Endothelial cell of umbilical vein (primary cell): Measurements from ENCODE around the gene PTPRE. TPM values are rescaled to one million over a fixed set of nuclear protein-coding genes. Genes with fewer than 3 reads are reported as not detected.

Source experiments
- BruUV-seq: library from RNA; stranded (reverse); fragments of 400-500 nt; replicated peaks from 2 replicates; lab custom pipeline; 2021; lab: Mats Ljungman, UMichigan
- CTCF ChIA-PET: fragments of 300-600, 350-600 bp; sonication (Branson Sonifier 250); formaldehyde crosslinking; loops from one replicate; lab custom pipeline; 2021; ENCODE audit warnings: antibody characterized with exemption, inconsistent platforms; lab: Charles Lee
- POLR2A ChIA-PET: fragments of 300-600, 350-600 bp; sonication (Branson Sonifier 250); formaldehyde crosslinking; loops from one replicate; lab custom pipeline; 2021; ENCODE audit warnings: antibody characterized with exemption, inconsistent platforms; lab: Charles Lee
- DNase-seq: peaks from one replicate; pipeline ENCODE4 v3.0.0-alpha.2; 2011; ENCODE audit warnings: low read depth, low spot score
- FAIRE-seq: peaks from 2 replicates; lab custom pipeline; 2011; peaks lifted over from hg19 to GRCh38; lab: Jason Lieb, UNC
- H2AFZ ChIP-seq: 2 replicates; pipeline ENCODE4 v1.6.0; 2012; ENCODE audit warnings: low read depth, low read length, control low read depth, inconsistent platforms
- H3K27ac ChIP-seq: 2 replicates; pipeline ENCODE4 v1.5.1; 2011; ENCODE audit warnings: low read depth, mild to moderate bottlenecking, control low read depth, low read length, moderate library complexity; ENCODE audit not compliant: insufficient read depth
- H3K27me3 ChIP-seq, 2 experiments: 2 replicates each; pipeline versions ENCODE4 v1.6.0 to v1.6.1; 2011; ENCODE audit warnings: low read length in 2 of 2, mixed read lengths in 1 of 2; ENCODE audit not compliant: control insufficient read depth in 2 of 2, insufficient read depth in 2 of 2
- H3K36me3 ChIP-seq, 2 experiments: 2 replicates in 1 of 2; 3 replicates in 1 of 2; pipeline ENCODE4 v1.5.1; 2011; ENCODE audit warnings: low read length in 2 of 2, mild to moderate bottlenecking in 1 of 2, moderate library complexity in 1 of 2; ENCODE audit not compliant: control insufficient read depth in 2 of 2, insufficient read depth in 2 of 2; ENCODE audit errors: extremely low read depth in 1 of 2
- H3K4me1 ChIP-seq: 3 replicates; pipeline ENCODE4 v1.5.1; 2011; ENCODE audit warnings: mild to moderate bottlenecking, low read length; ENCODE audit not compliant: control insufficient read depth, insufficient read depth; ENCODE audit errors: extremely low read depth
- H3K4me2 ChIP-seq: 2 replicates; pipeline ENCODE4 v1.6.1; 2011; ENCODE audit warnings: low read length, control low read depth, mixed read lengths; ENCODE audit not compliant: insufficient read depth
- H3K4me3 ChIP-seq, 3 experiments: fragments of 200-600 bp in 1 of 3; sonication (generic), shearing (Covaris generic) in 1 of 3; replicated peaks in 1 of 3; 2 replicates each; pipeline ENCODE4 v1.5.1; 2011 to 2016; ENCODE audit warnings: control low read depth in 3 of 3, low read length in 3 of 3, mild to moderate bottlenecking in 2 of 3, inconsistent platforms in 1 of 3, low read depth in 1 of 3, moderate library complexity in 1 of 3; ENCODE audit not compliant: insufficient read depth in 1 of 3
- H3K79me2 ChIP-seq: 2 replicates; pipeline ENCODE4 v1.6.0; 2012; ENCODE audit warnings: low read length, inconsistent platforms; ENCODE audit not compliant: control insufficient read depth, insufficient read depth
- H3K9ac ChIP-seq: replicated peaks from 2 replicates; pipeline ENCODE3; 2011; ENCODE audit warnings: low read length, control low read depth; ENCODE audit not compliant: insufficient read depth; ENCODE audit errors: extremely low read depth
- H3K9me1 ChIP-seq: replicated peaks from 3 replicates; pipeline ENCODE4 v1.6.0; 2011; ENCODE audit warnings: mild to moderate bottlenecking, low read length; ENCODE audit not compliant: control insufficient read depth, insufficient read depth; ENCODE audit errors: extremely low read depth
- H3K9me3 ChIP-seq: replicated peaks from 2 replicates; pipeline ENCODE4 v1.5.1; 2012; ENCODE audit warnings: low read length, inconsistent platforms; ENCODE audit not compliant: control insufficient read depth, insufficient read depth
- H4K20me1 ChIP-seq: replicated peaks from 2 replicates; pipeline ENCODE3; 2011; ENCODE audit warnings: mild to moderate bottlenecking, low read length; ENCODE audit not compliant: control insufficient read depth, insufficient read depth; ENCODE audit errors: extremely low read depth
- EZH2 ChIP-seq: IDR thresholded peaks from 2 replicates; pipeline ENCODE4 v1.6.1; 2012; ENCODE audit warnings: borderline replicate concordance, low read depth, mild to moderate bottlenecking, moderate library complexity, low read length, inconsistent platforms; ENCODE audit not compliant: severe bottlenecking
- FOS ChIP-seq: IDR thresholded peaks from 2 replicates; pipeline ENCODE4 v1.6.1; 2011; ENCODE audit warnings: mild to moderate bottlenecking, low read length, moderate library complexity, borderline replicate concordance; ENCODE audit not compliant: insufficient read depth
- GATA2 ChIP-seq: IDR thresholded peaks from 2 replicates; pipeline ENCODE4 v1.7.0; 2011; ENCODE audit warnings: low read depth, mild to moderate bottlenecking, moderate library complexity, mixed read lengths, low read length; ENCODE audit not compliant: insufficient read length, insufficient read depth
- JUN ChIP-seq: IDR thresholded peaks from 2 replicates; pipeline ENCODE4 v1.6.1; 2011; ENCODE audit warnings: borderline replicate concordance, low read depth; ENCODE audit not compliant: insufficient read length, insufficient read depth
- MYC ChIP-seq: IDR thresholded peaks from one replicate; pipeline ENCODE4 v1.6.1; 2011; ENCODE audit warnings: mild to moderate bottlenecking, low read depth, low read length
- POLR2A ChIP-seq: IDR thresholded peaks from 2 replicates; pipeline ENCODE4 v1.6.1; 2012; ENCODE audit warnings: low read depth, mild to moderate bottlenecking, control low read depth, low read length
- POLR2AphosphoS5 ChIP-seq: IDR thresholded peaks from 2 replicates; pipeline ENCODE4 v1.6.1; 2012; ENCODE audit warnings: low read depth, mild to moderate bottlenecking, control low read depth, low read length, moderate library complexity; ENCODE audit not compliant: insufficient read depth
- dilution Hi-C: fragments of 300-500 bp; cut with MboI; formaldehyde crosslinking; loops from one replicate; pipeline ENCODE4 v1.15.0; 2019; ENCODE audit warnings: low sequenced_read_pairs; ENCODE audit not compliant: extremely low pct_ligation_motif_present
- intact Hi-C: fragments of 100-400 bp; cut with micrococcal nuclease; formaldehyde crosslinking; loops from one replicate; pipeline ENCODE4 v1.10.0; 2022
- polyA plus RNA-seq, 4 experiments: library from polyadenylated mRNA; depleted of rRNA in 3 of 4; stranded (reverse) in 3 of 4; unstranded in 1 of 4; fragments of >200 nt; gene quantifications; 2 replicates each; pipeline versions ENCODE4 v1.2.1 to v1.2.3, GENCODE V29; 2011 to 2012; ENCODE audit warnings: missing spikeins in 1 of 4
- total RNA-seq: library from RNA; stranded (reverse); gene quantifications from 2 replicates; pipeline ENCODE4 v1.2.3, GENCODE V29; 2021
- TF ChIP-seq, protein P1 (sequence below): IDR thresholded peaks from 2 replicates; pipeline ENCODE4 v1.6.1; 2011; ENCODE audit not compliant: insufficient read depth, insufficient read length
- TF ChIP-seq, protein P2 (sequence below), 2 donors: IDR thresholded peaks; 1 replicate in 1 of 2; 2 replicates in 1 of 2; pipeline ENCODE4 v1.5.1; 2011; ENCODE audit warnings: low read length in 2 of 2, mild to moderate bottlenecking in 2 of 2, moderate library complexity in 2 of 2, control low read depth in 1 of 2, inconsistent platforms in 1 of 2, low read depth in 1 of 2; ENCODE audit not compliant: insufficient read depth in 1 of 2; ENCODE audit errors: extremely low read depth in 1 of 2

The PTPRE gene
- total and polyA plus RNA-seq, 2 donors (not counting 3 experiments of a cell fraction or from before 2014, with no cell fraction given): 37.3 to 116 TPM

DNA sequence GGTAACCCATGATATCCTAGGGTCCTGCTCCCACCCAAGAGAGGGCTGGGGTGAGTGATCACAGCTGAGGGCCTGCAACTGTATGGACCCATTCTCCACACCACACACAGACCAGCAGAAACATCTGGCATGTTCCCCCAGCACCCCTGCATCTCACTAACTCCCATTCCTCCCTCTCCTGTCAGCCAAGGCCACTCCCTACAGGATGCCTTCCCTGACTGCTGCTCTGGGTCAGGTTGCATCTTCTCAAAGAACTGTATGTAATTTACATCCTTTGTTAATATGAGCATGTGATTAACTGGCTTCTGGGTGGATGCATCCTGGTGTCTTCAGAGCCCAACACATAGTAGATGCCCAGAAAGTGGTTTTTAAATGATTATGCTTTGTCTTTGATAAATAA is 56.2 kb downstream of the PTPRE start:
- no peak overlapping the region for H2AFZ ChIP-seq
- no peak overlapping the region for H3K9ac ChIP-seq
- ChIA-PET CTCF (no interaction called here), POLR2A (no interaction called here)
- H3K27me3 ChIP-seq: no peaks in the 10 kb centered on the region
- H3K79me2 ChIP-seq: no peaks in the 10 kb centered on the region
- FAIRE-seq: no peak
- H3K36me3 ChIP-seq: peaks cover 0 to 4% of the 10 kb centered on the region in 2 experiments
- H3K4me2 ChIP-seq: no peak overlapping the region
- peaks cover 11% of the 10 kb centered on the region for H3K4me1 ChIP-seq
- BruUV-seq: no TSS peak
- TF ChIP-seq POLR2A (no peak), FOS (no peak), MYC (no peak), GATA2 (no peak), POLR2AphosphoS5 (no peak), JUN (no peak), EZH2 (no peak)
- TF ChIP-seq, protein P1, sequence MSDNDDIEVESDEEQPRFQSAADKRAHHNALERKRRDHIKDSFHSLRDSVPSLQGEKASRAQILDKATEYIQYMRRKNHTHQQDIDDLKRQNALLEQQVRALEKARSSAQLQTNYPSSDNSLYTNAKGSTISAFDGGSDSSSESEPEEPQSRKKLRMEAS: no peak
- TF ChIP-seq, protein P2, sequence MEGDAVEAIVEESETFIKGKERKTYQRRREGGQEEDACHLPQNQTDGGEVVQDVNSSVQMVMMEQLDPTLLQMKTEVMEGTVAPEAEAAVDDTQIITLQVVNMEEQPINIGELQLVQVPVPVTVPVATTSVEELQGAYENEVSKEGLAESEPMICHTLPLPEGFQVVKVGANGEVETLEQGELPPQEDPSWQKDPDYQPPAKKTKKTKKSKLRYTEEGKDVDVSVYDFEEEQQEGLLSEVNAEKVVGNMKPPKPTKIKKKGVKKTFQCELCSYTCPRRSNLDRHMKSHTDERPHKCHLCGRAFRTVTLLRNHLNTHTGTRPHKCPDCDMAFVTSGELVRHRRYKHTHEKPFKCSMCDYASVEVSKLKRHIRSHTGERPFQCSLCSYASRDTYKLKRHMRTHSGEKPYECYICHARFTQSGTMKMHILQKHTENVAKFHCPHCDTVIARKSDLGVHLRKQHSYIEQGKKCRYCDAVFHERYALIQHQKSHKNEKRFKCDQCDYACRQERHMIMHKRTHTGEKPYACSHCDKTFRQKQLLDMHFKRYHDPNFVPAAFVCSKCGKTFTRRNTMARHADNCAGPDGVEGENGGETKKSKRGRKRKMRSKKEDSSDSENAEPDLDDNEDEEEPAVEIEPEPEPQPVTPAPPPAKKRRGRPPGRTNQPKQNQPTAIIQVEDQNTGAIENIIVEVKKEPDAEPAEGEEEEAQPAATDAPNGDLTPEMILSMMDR (IDR thresholded peaks at IDR 0.05; ENCODE audit: extremely low read depth in 1 of 2, insufficient read depth in 1 of 2, low read depth in 1 of 2, low read length in 2 of 2): no peak
- no peaks in the 10 kb centered on the region for H3K9me1 ChIP-seq
- intact Hi-C loops: no loop called here
- DNase-seq: no peak
- dilution Hi-C loops: no loop called here
- H3K4me3 ChIP-seq: no peak overlapping the region
- no peak overlapping the region for H3K27ac ChIP-seq
- no peaks in the 10 kb centered on the region for H4K20me1 ChIP-seq
- H3K9me3 ChIP-seq: no peaks in the 10 kb centered on the region
